HG03066 (cell line): Measurements from ENCODE around the gene GPR137B.
"Not testable (repeated sequence)": the region's sequence is repeated elsewhere in the genome, so short reads cannot be mapped to it uniquely, and the experiment has no call there.

ENCODE experiments used
- ATAC-seq: cut with Tn5 transposase; IDR thresholded peaks from one replicate; pipeline ENCODE4 v1.9.1; 2021; ENCODE audit warnings: low read depth; ENCODE audit not compliant: unreplicated experiment

The GPR137B gene

GRCh38 chr1:236186471-236186870 lies 44.1 kb downstream of the GPR137B start:
- ATAC-seq: not testable (repeated sequence)

DNA sequence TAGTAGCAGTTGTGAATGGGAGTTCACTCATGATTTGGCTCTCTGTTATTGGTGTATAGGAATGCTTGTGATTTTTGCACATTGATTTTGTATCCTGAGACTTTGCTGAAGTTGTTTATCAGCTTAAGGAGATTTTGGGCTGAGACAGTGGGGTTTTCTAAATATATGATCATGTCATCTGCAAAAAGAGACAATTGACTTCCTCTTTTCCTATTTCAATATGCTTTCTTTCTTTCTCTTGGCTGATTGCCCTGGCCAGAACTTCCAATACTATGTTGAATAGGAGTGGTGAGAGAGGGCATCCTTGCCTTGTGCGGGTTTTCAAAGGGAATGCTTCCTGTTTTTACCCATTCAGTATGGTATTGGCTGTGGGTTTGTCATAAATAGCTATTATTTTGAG lies 45.7 kb downstream of the GPR137B start:
- not testable (repeated sequence) for ATAC-seq

DNA sequence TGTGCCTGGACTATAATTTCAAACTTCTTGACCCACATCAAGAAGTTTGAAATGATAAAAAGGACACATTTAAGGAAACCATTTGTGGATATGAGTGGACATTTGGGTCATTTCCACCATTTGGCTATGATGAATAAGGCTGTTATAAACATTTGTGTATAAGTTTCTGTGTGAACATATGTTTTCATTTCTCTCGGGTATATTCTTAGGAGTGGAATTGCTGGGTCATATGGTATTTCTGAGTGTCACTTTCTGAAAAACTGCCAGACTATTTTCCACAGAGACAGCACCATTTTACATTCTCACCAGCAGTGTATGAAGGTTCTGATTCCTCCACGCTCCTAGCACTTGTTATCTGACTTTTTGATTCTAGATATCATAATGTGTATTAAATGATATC lies 50.8 kb downstream of the GPR137B start:
- no peak for ATAC-seq

DNA sequence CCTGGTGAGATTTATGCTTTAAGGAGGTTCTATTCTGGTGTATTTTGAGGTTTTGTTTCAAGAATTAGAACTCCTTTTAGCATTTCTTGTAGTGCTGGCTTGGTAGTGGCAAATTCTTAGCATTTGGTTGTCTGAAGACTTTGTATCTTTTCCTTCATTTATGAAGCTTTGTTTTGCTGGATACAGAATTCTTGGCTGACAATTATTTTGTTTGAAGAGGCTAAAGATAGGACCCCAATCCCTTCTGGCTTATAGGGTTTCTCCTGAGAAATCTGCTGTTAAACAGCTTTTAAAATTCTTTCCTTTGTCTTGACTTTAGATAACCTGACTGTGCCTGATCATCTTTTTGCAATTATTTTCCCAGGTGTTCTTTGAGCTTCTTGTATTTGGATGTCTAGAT lies 58.6 kb downstream of the GPR137B start:
- no peak for ATAC-seq

- no peak for ATAC-seq
Measured at GRCh38 chr1:236201786-236202185, 59.4 kb downstream of the GPR137B start.

GRCh38 chr1:236204039-236204438 lies 61.7 kb downstream of the GPR137B start:
- no peak for ATAC-seq

- no peak for ATAC-seq
Measured at GRCh38 chr1:236204656-236205055, 62.3 kb downstream of the GPR137B start.

GRCh38 chr1:236206548-236206947 lies 64.2 kb downstream of the GPR137B start:
- no peak for ATAC-seq

DNA sequence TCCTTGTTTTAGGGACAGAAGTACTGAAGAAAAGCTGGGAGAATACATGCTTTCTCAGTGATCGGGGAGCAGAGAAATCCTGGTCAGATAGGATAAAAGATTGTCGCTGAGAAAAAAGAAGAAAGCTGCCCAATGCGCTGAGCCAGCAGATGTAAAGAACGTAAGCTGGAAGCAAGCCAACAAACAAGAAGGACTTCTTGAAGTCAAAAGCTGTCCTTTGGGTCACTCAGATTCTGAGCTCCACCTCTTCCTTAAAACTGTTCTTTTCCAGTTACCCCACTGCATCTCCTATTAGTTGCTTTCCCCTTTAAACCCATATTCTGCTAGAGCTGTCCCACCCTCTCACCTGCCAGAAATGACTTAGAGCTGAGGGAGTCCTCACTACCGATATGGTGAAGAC lies 64.8 kb downstream of the GPR137B start:
- no peak for ATAC-seq

- no peak for ATAC-seq
Measured at GRCh38 chr1:236207569-236207968, 65.2 kb downstream of the GPR137B start.

- no peak for ATAC-seq
Measured at GRCh38 chr1:236209185-236209584, 66.8 kb downstream of the GPR137B start.

DNA sequence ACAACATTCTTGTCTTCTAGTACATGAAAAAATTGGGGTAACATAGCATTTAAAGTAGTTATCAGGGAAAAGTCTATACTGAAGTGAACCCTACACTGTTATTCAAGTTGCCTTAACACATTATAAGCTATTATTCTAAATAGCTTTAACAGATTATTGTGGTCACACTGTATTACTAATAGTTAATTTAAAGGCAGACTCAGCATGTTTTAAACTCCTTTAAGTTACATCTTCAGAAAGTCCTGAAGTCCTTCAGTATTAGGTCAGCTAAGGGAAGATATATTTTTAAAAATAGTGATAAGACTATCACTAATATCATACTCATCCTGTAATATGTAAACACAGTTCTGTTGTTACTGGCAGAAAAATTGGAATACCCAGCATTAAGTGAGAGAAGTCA lies 67.4 kb downstream of the GPR137B start:
- ATAC-seq: no peak

GRCh38 chr1:236211815-236212214 lies 69.5 kb downstream of the GPR137B start:
- no peak for ATAC-seq

- ATAC-seq: no peak
Measured at GRCh38 chr1:236213534-236213933, 71.2 kb downstream of the GPR137B start.

DNA sequence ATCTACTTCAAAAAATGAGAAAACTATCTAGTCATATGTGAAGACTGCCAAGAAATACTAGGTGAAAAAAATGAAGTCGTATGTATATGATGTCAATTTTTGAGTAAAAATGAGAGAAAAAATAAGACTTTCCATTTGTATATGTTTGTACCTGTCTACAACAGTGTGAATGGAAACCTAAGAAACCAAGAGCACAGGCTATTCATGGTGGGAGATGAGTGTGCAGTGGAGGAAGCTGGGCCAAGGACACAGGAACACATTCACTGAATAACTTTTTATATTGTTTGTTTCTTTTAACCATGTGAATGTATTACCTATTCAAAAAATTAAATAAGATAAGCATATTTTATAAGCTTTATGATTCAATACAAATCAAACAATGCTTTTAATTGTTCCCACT lies 72.4 kb downstream of the GPR137B start:
- ATAC-seq: no peak

DNA sequence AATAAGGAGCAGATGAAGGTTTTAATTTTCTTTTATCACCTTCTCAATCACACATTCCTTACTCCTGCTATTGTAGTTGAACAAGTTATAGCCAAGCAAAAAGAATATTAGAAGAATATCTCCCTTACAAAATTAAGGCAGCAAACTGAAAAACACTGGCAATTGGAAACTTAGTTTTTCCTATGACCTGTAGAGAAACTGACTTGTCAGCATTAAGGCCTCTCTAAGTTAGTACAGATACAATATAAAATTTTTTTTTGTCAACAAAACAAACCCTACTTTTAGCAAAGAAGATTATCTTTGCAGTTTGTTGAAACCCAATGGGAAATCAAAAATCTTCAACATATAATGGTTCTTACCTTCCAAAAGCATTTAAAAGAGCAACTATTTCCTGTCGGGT lies 78.1 kb downstream of the GPR137B start:
- ATAC-seq: no peak

DNA sequence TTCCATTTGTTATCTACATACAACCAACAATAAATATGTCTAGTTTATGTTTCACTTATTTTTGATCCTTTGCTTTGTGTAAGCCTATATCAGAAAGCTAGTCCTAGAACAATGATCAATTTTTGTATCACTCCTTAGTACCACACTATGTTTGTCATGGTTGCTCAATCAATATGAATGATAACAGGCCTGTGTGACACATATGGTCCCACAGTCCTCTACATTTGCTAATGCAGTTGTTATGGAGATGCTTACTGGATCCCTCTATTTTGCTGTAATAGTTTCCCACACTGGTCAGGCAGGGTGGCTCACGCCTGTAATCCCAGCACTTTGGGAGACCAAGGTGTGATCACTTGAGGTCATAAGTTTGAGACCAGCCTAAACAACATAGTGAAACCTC lies 80.3 kb downstream of the GPR137B start:
- no peak for ATAC-seq

GRCh38 chr1:236228411-236228810 lies 86.1 kb downstream of the GPR137B start:
- no peak for ATAC-seq

DNA sequence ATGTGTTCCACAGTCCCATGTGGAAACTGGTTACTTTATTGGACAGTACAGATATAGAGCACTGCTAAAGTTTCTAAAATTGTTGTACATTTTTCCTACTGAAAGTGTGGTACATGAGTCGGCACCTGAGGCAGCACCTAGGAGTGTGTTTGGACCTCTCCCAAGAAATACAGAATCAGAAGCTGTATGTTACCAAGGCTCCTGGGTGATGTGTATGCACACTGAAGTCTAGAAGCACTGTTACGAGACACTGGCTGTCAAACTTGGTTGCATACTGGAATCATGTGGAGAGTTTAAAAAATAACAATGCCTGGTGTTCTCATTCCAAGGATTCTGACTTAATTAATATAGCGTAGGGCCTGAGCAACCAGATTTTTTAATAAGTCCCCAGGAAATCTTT lies 92.8 kb downstream of the GPR137B start:
- no peak for ATAC-seq

- ATAC-seq: no peak
Measured at GRCh38 chr1:236239092-236239585, 96.8 kb downstream of the GPR137B start.

DNA sequence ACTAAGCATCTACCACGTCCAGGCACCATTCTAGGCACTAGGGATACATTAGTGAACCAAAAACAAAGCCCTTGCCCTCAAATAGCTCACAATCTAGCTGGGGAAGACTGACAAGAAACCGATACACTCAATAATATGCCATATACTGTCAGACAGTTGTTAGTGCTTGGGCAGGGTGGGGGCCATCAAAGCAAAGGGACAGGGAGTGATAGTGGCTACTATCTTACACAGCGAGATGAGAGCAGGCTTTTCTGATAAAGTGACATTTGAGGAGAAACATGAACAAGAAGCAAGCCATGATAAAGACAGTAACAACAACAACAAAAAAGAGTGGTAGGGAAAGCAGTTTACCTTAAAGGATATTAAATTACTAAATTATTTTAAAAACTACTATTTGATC lies 98.3 kb downstream of the GPR137B start:
- no peak for ATAC-seq

DNA sequence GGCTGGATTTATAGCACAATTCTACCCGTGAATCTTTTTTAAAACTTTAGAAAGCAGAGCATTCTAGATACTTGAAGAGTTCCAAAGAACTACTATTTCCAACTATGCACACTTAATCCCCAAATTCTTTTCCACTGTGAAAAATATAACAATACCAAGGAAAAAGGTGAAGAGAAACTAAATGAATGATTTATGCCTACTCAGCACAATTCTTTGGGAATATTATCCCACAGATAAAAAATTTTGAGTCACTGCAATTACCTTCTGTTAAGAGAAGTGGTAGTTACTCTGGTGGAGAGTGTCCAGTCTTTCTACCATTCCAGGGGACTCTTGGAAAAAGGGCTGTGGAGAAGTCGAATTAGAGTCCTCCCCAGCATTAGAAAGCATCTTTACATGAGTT lies 100.2 kb downstream of the GPR137B start:
- ATAC-seq: no peak

- no peak for ATAC-seq
Measured at GRCh38 chr1:236247286-236247685, 104.9 kb downstream of the GPR137B start.
